Smooth muscle cell of the brain vasculature (primary cell): Measurements from ENCODE around the gene PSMF1.
"Not testable (repeated sequence)": the region's sequence is repeated elsewhere in the genome, so short reads cannot be mapped to it uniquely, and the experiment has no call there.

Experiments used
- DNase-seq: peaks from one replicate; pipeline ENCODE4 v3.0.0-alpha.2; 2012; ENCODE audit warnings: low read depth, low spot score

PSMF1 gene

GRCh38 chr20:1122388-1123315 is 4.2 kb downstream of the PSMF1 start:
- DNase-seq, result no peak

DNA sequence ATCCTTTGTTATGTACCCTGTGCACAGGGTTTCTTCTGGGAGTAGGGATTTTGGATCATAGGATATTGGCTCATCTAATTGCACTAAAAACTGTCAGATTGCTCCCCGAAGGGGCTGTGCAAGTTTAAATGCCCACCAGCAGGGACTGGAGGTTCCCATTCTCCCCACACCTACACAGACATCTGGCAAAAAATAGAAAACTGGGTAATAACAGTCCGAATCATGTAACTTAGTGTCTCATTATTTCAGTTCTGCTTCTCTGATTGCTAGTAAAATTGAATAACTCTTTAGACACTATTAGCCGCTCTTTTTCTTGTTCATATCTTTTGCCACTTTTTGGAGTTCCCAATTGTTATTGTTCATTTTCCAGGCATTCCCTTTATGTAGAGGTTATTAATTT is 5.3 kb downstream of the PSMF1 start:
- no peak for DNase-seq

- no peak for DNase-seq
Observed at GRCh38 chr20:1124421-1124820, 6.0 kb downstream of the PSMF1 start.

DNA sequence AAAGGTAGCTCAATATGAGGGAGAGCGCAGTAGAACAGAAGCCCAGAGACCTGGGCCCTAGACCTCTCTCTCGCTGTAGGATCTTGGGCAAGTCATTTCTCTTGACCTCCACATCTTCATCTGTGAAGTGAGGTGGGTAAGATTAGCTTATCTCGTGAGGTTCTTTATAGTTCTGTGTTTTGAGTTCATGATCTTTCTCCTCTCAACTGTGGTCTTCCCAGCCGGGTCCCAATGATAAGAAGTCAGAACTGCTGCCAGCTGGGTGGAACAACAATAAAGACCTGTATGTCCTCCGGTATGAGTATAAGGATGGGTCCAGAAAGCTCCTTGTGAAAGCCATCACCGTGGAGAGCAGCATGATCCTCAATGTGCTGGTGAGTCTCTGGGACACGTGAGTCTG is 6.9 kb downstream of the PSMF1 start:
- no peak for DNase-seq

DNA sequence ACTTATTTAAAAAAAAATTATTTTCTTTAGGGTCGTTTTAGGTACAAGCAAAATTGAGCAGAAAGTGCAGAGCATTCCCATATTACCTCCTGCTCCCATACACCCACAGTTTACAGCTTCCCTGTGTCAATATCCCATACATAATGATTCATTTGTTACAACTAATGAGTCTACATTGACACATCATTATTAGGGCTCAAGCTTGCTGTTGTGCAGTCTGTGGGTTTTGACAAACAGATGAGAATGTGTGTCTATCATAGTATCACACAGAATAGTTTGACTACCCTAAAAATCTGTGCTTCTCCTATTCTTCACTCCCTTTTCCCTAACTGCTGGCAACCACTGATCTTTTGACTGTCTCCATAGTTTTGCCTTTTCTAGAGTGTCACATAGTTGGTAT is 9.4 kb downstream of the PSMF1 start:
- no peak for DNase-seq

- DNase-seq, result no peak
Observed at GRCh38 chr20:1130058-1130694, 11.8 kb downstream of the PSMF1 start.

DNA sequence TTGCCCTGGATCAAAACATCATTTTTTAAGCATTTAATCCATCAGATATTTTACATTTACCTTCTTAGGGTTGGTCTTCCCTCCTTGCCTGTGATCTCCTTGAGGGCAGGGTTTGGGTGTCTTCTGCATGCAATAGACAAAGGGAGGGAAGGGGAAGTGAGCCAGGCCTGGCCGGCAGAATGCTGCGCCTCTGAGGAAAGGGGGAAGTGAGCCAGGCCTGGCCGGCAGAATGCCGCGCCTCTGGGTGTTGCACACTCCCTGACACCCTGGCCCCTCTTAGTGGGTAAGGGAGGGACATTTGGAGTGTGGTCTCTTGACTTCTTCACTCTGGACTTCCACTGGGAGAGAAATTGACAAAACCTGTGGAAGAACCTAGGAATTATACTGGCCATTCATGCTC is 12.4 kb downstream of the PSMF1 start:
- DNase-seq, result no peak

DNA sequence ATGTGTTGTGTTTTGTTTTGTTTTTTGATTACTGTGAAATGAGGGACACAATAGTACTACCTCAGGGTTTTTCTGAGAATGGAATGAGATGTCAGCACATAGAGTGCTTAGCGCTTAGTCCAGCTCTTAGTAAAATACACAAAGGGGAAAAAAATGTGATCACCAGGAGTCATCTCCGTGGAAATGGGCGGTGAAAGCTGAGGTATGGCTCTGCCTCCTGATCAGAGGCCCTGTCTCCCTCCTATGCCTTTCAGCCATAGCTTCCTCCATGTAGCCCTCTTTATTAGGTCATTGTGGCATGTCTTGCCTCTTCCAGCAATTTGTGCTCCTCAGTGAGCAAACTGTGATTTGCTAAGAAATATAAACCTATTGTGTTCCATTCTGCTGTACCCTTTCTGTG is 13.0 kb downstream of the PSMF1 start:
- DNase-seq, result no peak

- no peak for DNase-seq
Observed at GRCh38 chr20:1134355-1134754, 16.0 kb downstream of the PSMF1 start.

- DNase-seq, result no peak
Observed at GRCh38 chr20:1134836-1135235, 16.4 kb downstream of the PSMF1 start.

DNA sequence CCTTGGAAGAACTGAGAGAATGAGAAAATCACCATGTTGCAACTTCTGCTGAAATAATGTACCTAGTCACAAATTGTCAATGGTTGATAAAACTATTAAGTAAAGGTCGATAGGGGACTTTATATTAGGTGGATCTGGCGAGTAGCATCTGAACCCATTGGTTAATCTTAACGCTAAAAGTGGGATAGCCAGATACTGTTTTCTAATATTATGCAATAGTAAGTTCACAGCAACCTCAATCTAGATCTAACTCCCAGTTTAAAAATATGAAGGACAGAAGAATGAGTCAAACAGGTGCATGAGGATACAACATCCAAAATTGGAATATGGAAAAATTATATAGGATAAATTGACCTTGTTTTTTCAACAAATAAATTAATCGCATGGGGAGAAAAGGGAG is 18.8 kb downstream of the PSMF1 start:
- no peak for DNase-seq

- DNase-seq, result no peak
Observed at GRCh38 chr20:1144401-1145172, 26.2 kb downstream of the PSMF1 start.

DNA sequence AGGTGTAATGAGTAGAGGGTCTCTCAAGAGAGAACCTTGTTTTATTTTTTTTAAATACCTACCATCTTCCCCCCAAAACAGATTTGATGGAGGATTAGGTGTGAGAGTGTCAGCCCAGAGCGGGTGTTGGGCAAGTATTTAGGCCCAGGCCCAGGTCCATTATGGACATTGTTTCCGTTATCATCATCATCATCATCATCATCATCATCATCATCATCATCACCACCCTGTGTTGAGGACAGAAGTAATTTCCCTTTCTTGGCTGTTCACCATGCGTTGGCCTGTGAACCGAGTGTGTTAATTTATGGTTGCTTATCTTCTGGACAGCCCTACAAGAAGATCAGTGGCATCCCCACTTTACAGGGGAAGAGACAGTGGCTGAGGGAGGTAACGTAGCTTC is 28.6 kb downstream of the PSMF1 start:
- no peak for DNase-seq

- DNase-seq, result not testable (repeated sequence)
Observed at GRCh38 chr20:1149812-1150211, 31.4 kb downstream of the PSMF1 start.

DNA sequence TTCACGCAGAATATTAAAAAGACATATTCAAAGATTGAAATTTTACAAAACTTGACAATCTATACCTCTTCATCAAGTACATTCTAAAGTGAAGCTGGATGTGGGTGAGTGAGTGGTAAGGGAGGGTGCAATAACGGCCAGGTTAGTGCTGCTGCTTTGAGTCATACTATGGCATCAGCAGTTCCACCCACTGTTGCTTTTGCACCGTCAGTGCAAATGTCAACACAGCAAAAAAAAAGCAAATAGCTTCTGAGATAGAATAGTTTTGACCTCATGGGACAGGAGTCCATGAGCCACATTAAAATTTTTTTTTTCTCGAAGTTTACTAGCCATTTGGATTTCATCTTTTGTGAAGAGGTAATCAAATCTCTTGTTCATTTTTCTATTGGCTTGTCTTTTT is 31.8 kb downstream of the PSMF1 start:
- DNase-seq, result no peak

GRCh38 chr20:1150968-1151367 is 32.6 kb downstream of the PSMF1 start:
- no peak for DNase-seq

- DNase-seq, result no peak
Observed at GRCh38 chr20:1154226-1154625, 35.8 kb downstream of the PSMF1 start.

GRCh38 chr20:1154691-1155090 is 36.3 kb downstream of the PSMF1 start:
- DNase-seq, result no peak

DNA sequence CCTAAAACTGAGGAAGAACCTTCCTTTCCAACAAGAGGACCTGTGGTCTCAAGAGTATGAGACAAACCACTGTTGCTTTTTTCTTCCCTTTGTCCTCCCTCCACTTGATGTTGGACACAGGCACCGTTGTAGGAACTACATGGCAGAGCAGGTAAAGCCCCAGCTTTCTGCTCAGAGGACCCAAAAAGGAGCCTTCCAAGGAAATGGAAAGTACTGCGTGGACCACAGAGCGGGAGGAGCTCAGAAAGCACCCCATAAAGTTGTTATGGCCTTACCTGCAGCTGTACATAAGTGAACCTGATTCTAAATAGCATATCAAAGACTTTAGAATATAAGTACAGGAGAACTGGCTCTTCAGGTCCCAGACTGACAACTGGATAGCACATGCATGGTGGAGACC is 36.9 kb downstream of the PSMF1 start:
- DNase-seq, result no peak

DNA sequence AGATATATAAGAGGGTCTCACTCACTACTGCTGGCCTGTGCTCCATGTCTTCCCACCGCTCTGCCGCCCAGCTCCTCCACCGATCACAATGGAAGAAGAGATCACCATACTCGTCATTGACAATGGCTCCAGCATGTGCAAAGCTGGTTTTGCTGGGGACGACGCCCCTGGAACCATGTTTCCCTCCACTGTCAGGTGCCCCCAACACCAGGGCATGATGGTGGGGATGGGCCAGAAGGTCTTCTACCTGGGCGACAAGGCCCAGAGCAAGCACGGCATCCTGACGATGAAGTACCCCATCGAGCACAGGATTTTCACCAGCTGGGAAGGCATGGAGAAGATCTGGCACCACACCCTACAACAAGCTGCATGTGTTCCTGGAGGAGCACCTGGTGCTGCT is 42.1 kb downstream of the PSMF1 start:
- no peak for DNase-seq

DNA sequence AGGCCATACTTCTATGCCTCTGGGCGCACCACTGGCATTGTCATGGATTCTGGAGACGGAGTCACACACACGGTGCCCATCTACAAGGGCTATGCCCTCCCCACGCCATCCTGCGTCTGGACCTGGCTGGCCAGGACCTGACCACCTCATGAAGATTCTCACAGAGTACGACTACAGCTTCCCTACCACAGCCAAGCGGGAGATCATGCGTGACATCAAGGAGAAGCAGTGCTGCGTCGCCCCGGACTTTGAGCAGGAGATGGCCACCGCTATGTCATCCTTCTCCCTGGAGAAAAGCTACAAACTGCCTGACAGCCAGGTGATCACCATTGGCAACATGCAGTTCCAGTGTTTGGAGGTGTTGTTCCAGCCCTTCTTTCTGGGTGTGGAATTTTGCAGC is 42.6 kb downstream of the PSMF1 start:
- no peak for DNase-seq

DNA sequence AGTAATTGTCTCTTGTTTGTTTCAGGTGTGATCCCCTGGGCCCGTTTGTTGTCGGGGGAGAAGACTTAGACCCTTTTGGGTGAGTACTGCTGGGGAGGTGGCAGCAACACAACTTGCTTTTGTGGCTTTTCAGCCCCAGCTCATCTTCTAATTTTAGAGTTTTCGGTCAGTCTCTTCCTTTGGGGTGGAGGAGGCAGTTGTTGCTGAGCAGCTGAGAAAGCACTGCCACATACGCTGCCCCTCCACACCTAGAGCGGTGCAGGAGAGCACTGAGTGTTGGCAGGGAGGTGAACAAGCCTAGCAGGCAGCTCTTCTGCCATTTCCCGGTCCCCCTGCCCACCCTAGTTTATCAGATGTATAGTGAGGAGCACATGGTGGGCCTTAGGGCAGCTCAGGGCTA is 44.7 kb downstream of the PSMF1 start:
- no peak for DNase-seq
